Prostate gland (tissue), 2 donors: Measurements from ENCODE around the gene LURAP1L.

Experiments
- POLR2A ChIP-seq: fragments of 450-650 bp; IDR thresholded peaks from one replicate; pipeline ENCODE4 v1.6.1; 2016; ENCODE audit warnings: antibody characterized with exemption, mild to moderate bottlenecking
- TF ChIP-seq, protein P1 (sequence below), 4 experiments: fragments of 200-600 bp in 2 of 4; fragments of 450-650 bp in 2 of 4; sonication (generic) in 2 of 4; IDR thresholded peaks; 1 replicate in 3 of 4; 2 replicates in 1 of 4; pipeline ENCODE4 v1.5.1; 2016 to 2019; ENCODE audit warnings: antibody characterized with exemption in 4 of 4, mild to moderate bottlenecking in 2 of 4, moderate library complexity in 2 of 4

DNA sequence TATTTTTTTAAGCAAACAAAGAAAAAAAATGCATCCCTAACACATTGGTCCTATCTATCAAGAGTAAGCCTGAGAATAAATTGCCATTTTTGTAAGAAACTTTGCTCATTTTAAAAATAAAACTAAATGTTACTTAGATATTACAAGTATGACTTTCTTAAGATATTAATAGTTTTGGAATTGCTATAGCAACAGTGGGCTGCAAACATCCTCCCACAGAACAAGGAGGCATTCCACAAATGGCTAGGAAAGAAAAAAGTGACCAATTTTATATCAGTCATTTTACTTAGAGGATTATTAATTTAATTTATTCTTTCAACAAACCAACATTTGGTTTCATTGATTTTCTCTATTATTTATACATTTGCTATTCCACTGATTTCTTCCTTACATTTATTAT is 63.7 kb downstream of the LURAP1L start:
- TF ChIP-seq POLR2A, result no peak
- TF ChIP-seq, protein P1, sequence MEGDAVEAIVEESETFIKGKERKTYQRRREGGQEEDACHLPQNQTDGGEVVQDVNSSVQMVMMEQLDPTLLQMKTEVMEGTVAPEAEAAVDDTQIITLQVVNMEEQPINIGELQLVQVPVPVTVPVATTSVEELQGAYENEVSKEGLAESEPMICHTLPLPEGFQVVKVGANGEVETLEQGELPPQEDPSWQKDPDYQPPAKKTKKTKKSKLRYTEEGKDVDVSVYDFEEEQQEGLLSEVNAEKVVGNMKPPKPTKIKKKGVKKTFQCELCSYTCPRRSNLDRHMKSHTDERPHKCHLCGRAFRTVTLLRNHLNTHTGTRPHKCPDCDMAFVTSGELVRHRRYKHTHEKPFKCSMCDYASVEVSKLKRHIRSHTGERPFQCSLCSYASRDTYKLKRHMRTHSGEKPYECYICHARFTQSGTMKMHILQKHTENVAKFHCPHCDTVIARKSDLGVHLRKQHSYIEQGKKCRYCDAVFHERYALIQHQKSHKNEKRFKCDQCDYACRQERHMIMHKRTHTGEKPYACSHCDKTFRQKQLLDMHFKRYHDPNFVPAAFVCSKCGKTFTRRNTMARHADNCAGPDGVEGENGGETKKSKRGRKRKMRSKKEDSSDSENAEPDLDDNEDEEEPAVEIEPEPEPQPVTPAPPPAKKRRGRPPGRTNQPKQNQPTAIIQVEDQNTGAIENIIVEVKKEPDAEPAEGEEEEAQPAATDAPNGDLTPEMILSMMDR (IDR thresholded peaks at IDR 0.05), result no peak
